Measurements from ENCODE around the gene ACTR10.

ACTR10 gene

GRCh38 chr14:58281969-58282368 lies 82.0 kb downstream of the ACTR10 start:
- DNase-seq (ENCODE audit: low spot score): no peak

GRCh38 chr14:58282925-58283593 lies 83.1 kb downstream of the ACTR10 start:
- no peak for DNase-seq (ENCODE audit: low spot score)

- DNase-seq (ENCODE audit: low spot score): no peak
Observed at GRCh38 chr14:58283730-58284129, 83.8 kb downstream of the ACTR10 start.

GRCh38 chr14:58285132-58285531 lies 85.2 kb downstream of the ACTR10 start:
- DNase-seq (ENCODE audit: low spot score): no peak
